Measurements from ENCODE around the gene DDC. TPM values are rescaled to one million over a fixed set of nuclear protein-coding genes. Genes with fewer than 3 reads are reported as not detected.
A peak's percentile ranks its signal among the peaks of the same experiment; 100 is the strongest.
"Not testable (repeated sequence)": the region's sequence is repeated elsewhere in the genome, so short reads cannot be mapped to it uniquely, and the experiment has no call there.

Gene DDC
- polyA plus RNA-seq, 1 donor from 2014 or later: not detected

DNA sequence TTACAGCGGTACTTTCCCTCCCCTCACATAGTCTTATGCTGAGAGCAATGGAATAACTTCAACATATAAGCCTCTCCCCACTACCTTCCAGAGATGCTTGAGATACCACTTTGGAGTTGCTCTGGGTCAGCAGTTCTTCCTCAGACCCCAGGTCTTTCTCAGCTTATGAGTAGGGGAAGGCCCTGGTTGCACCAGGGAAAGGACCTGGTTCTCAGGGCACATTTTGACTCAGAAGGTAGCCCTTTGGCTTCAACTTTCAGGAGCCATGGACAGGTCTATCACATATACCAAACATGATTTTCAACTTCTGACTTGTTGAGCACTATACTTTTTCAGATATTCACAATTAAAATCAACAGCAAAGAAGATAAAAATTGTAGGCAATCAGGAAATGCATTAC is 103.5 kb downstream of the DDC start:
- Mint-ChIP-seq H3K27me3 (peaks cover 8% of the 10 kb centered on the region), H3K4me1 (no peaks in the 10 kb centered on the region), H3K4me3 (no peak overlapping the region), H3K9me3 (no peaks in the 10 kb centered on the region), H3K36me3 (peaks cover 6% of the 10 kb centered on the region), H3K27ac (no peak overlapping the region)

DNA sequence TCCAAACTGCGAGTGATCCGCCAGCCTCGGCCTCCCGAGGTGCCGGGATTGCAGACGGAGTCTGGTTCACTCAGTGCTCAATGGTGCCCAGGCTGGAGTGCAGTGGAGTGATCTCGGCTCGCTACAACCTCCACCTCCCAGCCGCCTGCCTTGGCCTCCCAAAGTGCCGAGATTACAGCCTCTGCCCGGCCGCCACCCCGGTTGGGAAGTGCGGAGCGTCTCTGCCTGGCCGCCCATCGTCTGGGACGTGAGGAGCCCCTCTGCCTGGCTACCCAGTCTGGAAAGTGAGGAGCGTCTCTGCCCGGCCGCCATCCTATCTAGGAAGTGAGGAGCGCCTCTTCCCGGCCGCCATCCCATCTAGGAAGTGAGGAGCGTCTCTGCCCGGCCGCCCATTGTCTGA is 106.0 kb downstream of the DDC start:
- H3K36me3 Mint-ChIP-seq, H3K27ac Mint-ChIP-seq, H3K9me3 Mint-ChIP-seq, H3K4me3 Mint-ChIP-seq, H3K4me1 Mint-ChIP-seq: not testable (repeated sequence)
- peaks cover 12% of the 10 kb centered on the region for H3K27me3 Mint-ChIP-seq

DNA sequence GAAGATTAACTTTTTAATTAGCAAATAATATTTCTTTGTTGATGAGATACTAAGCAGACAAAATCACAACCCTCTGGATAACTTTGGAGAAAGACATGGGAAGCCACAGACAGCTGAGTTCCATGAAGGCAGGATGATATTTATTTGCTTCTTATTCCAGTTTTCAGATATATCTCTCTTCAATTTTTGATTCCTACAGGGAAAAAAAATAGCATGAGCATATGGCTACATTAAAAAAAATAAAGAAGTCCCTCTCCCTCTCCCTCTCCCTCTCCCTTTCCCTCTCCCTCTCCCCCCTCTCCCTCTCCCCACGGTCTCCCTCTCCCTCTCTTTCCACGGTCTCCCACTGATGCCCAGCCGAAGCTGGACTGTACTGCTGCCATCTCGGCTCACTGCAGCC is 106.6 kb downstream of the DDC start:
- H3K4me3 Mint-ChIP-seq, H3K4me1 Mint-ChIP-seq, H3K27ac Mint-ChIP-seq, H3K36me3 Mint-ChIP-seq, H3K9me3 Mint-ChIP-seq: not testable (repeated sequence)
- peaks cover 12% of the 10 kb centered on the region for H3K27me3 Mint-ChIP-seq

DNA sequence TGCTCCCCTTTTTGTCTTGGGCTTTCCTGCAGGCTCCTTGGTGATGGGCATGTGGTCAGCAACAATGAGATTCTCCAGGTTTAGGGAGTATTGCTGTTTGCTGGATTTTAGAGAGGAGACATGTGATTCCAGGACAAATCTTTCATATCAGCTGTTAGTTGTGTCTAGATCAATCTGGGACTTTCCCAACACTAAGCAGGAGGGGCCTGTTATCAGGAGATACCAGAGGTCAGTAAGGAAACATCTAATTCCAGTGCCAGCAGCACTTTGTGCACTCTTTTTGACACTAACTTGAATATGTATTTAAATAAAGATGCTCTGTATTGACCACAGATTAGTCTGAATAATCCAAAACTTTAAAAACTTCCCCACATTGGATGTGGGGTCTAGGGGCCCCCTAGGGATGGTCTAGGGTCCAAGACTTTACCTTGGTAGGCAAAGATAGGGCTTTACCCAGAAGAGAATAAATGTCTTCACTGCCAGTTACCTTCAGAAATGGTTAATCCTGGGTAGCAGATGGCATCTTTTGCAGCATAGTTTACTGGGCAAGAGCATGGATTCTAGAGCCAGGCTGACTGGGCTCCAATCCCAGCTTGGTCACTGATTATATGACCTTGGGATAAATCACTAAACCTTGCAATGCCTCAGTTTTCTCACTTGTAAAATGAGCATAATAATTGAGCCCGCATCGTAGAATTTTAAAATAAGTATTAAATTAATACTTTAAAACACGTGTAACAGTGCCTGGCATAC is 108.7 kb downstream of the DDC start:
- Mint-ChIP-seq H3K4me1 (peaks cover 0 to 1% (median 1%) of the 10 kb centered on the region in 3 donors), H3K4me3 (no peak overlapping the region), H3K9me3 (no peaks in the 10 kb centered on the region), H3K36me3 (peaks cover 5% of the 10 kb centered on the region), H3K27me3 (peaks cover 4% of the 10 kb centered on the region), H3K27ac (no peak overlapping the region)

- Mint-ChIP-seq H3K36me3 (peaks cover 5% of the 10 kb centered on the region), H3K4me3 (peak overlapping the region in 1 of 4 donors; percentile 8), H3K9me3 (no peaks in the 10 kb centered on the region), H3K27ac (no peak overlapping the region), H3K27me3 (peaks cover 4% of the 10 kb centered on the region), H3K4me1 (peaks cover 1 to 6% (median 4%) of the 10 kb centered on the region in 3 donors)
Observed at GRCh38 chr7:50455658-50456057, 109.5 kb downstream of the DDC start.

DNA sequence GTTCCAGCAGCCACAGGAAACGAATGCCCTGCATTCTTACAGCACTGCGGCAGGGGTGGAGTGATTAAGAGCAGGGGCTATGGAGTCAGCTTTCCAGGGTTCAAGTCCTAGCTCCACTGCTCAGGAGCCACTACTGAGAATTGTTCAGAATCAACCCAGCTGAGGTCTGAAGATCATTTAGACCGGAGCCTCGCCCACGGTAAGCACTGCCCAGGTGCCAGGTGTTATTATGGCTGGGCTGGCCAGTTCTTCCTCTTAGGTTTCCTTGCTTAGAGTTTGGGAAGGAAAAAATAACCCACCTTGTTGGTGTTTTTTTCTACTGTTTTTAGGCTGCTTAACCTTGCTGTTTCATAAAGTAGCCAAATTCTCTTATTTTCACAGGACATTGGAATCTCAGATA is 110.2 kb downstream of the DDC start:
- H3K4me3 Mint-ChIP-seq: no peak overlapping the region
- H3K9me3 Mint-ChIP-seq: no peaks in the 10 kb centered on the region
- peaks cover 5% of the 10 kb centered on the region for H3K36me3 Mint-ChIP-seq
- H3K4me1 Mint-ChIP-seq: peaks cover 3 to 11% (median 4%) of the 10 kb centered on the region in 3 donors
- H3K27ac Mint-ChIP-seq: no peak overlapping the region
- H3K27me3 Mint-ChIP-seq: peaks cover 4% of the 10 kb centered on the region

DNA sequence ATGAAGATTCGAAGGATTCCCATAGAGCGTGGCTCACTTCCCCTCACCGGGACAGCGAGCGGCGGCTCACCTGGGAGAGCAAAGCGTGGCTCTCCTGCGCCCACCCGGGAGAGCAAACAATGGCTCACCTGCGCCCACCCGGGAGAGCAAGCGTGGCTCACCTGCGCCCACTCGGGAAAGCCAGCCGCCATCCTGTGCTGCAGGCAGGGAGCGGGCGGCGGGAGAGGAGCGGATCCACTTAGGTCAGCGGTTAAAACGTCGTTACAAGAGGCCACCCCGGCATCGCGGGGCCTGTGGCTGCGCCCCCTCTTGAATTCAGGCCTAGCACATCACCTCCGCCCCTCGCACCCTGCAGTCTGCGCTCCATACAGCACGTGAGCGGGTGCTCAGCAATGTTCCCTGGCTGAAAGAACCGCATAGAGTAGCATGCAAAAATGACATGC is 114.6 kb downstream of the DDC start:
- Mint-ChIP-seq H3K27ac (peak overlapping the region; percentile 92 to 97 (median 95)), H3K4me1 (peaks cover 4 to 18% (median 13%) of the 10 kb centered on the region in 3 donors), H3K27me3 (peaks cover 4% of the 10 kb centered on the region), H3K36me3 (peaks cover 3% of the 10 kb centered on the region), H3K9me3 (no peaks in the 10 kb centered on the region), H3K4me3 (peak overlapping the region; percentile 89 to 96 (median 94))

DNA sequence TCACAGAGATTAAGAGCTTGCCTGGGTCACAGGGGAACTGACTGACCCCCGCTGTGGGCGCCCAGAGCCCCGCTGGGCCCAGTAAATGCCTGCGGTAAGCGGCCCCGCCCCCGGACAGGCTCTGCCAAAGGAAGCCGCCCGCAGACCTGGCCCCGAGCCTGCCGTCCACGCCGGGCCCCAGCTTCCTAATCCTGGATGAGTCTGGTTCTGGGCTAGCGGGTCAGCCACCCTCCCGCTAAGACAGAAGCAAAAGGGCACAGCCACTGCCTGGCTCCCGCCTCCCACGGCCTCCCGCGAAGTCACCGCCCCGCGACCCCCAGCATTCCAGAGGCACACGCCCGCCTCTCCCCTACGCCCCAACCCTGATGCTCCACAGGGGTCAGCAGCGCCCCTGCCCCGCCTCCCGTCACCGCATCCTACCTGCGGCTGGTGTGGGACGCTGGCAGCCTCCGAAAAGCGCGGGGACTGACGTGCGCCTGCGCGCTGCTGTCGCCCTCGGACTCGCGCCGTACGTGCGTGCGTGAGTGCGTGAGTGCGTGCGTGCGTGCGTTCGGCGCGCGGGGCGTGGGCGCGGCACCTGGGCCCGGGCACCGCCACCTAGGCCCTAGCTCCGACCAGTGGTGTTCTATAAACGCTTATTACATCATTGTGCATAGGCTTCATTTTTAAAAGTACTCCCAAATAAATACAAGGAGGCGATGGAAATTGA is 115.2 kb downstream of the DDC start, which contains the start of gene FIGNL1:
FIGNL1 (minus strand) TSS at position 470 of the 709 bp plus-strand sequence. CDS start 3,063 bp downstream, outside the sequence.
- H3K4me1 Mint-ChIP-seq: peaks cover 4 to 21% (median 15%) of the 10 kb centered on the region in 3 donors

DNA sequence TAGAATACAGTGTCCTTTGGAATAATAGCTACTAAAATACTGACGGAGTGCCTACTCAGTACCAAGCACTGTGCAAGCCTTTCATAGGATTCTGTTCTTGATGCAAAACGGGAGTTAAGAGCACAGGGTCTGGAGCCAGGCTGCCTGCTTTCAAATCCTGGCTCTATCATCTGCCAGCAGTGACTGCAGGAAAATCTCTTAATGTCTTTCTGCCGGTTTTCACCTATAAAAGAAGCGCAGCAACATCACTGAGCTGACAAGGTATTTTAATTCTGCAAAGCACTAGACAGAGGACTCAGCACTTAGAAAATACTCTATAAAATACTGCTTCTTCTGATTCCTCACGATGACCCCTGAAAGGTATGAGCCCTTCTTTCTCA is 115.7 kb downstream of the DDC start:
- Mint-ChIP-seq H3K27ac (peak overlapping the region in 2 of 3 donors; percentile 64 to 95), H3K4me3 (peak overlapping the region; percentile 88 to 95 (median 91)), H3K36me3 (peaks cover 2% of the 10 kb centered on the region), H3K4me1 (peaks cover 4 to 21% (median 15%) of the 10 kb centered on the region in 3 donors), H3K27me3 (no peaks in the 10 kb centered on the region), H3K9me3 (no peaks in the 10 kb centered on the region)

More for the DNA sequence above, 115.2 kb downstream of the DDC start, which contains the start of gene FIGNL1:
- Mint-ChIP-seq H3K9me3 (no peaks in the 10 kb centered on the region), H3K36me3 (peaks cover 2% of the 10 kb centered on the region), H3K27me3 (no peaks in the 10 kb centered on the region), H3K4me3 (peak within 1 kb of the TSS; percentile 89 to 96 (median 94)), H3K27ac (peak within 1 kb of the TSS; percentile 92 to 97 (median 95))

DNA sequence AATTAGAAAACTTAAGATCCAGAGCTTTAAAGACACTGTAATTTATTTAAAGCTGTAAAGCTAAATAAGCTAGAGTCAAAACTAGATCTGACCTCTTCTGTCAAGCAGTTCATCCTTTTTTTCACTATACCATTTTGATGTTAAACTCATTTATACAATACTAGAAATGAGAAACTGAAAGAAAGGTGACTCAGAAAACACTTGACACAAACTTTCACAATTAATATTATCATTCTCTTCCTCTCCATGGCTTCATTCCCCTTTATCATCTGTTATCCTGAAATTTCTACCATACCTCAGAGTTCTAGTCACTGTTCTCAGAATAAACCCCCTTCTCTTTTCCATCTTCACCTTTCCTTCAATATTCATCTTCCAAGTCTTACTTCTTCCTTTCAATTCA is 116.4 kb downstream of the DDC start:
- no peaks in the 10 kb centered on the region for H3K27me3 Mint-ChIP-seq
- H3K9me3 Mint-ChIP-seq: no peaks in the 10 kb centered on the region

GRCh38 chr7:50446542-50446960 is 118.7 kb downstream of the DDC start:
- Mint-ChIP-seq H3K9me3 (no peaks in the 10 kb centered on the region), H3K27ac (peak overlapping the region in 2 of 3 donors; percentile 24 to 30), H3K4me3 (peak overlapping the region in 1 of 4 donors; percentile 60), H3K36me3 (peaks cover 10% of the 10 kb centered on the region), H3K4me1 (peaks cover 4 to 26% (median 16%) of the 10 kb centered on the region in 3 donors), H3K27me3 (no peaks in the 10 kb centered on the region)

More for the DNA sequence above, 116.4 kb downstream of the DDC start:
- peak overlapping the region in 3 of 4 donors; percentile 4 to 89 (median 15) for H3K4me3 Mint-ChIP-seq
- peaks cover 4 to 26% (median 16%) of the 10 kb centered on the region in 3 donors for H3K4me1 Mint-ChIP-seq
- peak overlapping the region in 2 of 3 donors; percentile 64 to 95 for H3K27ac Mint-ChIP-seq
- H3K36me3 Mint-ChIP-seq: peaks cover 5% of the 10 kb centered on the region

DNA sequence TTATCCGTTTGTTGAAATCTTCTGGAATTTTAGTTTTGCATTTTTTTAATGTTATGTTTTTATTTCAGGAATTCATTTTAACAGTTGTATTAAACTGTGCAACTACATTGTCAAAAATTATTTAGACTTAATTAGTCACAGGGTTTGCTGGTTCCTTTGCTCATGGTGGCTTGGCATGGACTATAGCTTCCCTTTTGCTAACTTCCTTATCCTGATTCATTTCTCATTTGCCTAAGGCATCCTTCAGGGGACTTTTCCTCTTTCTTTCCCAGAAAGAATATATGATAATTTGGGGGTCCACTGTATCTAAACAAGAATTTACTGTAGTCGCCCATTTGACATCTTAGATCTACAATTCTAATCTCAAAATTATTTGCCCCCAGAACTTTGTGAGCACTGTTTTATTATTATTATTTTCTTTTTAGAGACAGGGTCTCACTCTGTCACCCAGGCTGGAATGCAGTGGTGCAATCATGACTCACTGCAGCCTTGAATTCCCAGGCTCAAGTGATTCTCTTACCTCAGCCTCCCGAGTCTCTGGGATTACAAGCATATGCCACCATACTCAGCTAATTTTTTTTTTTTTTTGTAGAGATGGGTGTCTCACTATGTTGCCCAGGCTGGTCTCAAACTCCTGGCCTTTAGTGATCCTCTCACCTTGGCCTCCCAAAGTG is 128.9 kb downstream of the DDC start:
- Mint-ChIP-seq H3K9me3 (peaks cover 0 to 3% (median 2%) of the 10 kb centered on the region in 3 donors), H3K4me3 (no peak overlapping the region), H3K36me3 (peaks cover 9% of the 10 kb centered on the region), H3K27me3 (no peaks in the 10 kb centered on the region), H3K27ac (no peak overlapping the region), H3K4me1 (no peaks in the 10 kb centered on the region)

DNA sequence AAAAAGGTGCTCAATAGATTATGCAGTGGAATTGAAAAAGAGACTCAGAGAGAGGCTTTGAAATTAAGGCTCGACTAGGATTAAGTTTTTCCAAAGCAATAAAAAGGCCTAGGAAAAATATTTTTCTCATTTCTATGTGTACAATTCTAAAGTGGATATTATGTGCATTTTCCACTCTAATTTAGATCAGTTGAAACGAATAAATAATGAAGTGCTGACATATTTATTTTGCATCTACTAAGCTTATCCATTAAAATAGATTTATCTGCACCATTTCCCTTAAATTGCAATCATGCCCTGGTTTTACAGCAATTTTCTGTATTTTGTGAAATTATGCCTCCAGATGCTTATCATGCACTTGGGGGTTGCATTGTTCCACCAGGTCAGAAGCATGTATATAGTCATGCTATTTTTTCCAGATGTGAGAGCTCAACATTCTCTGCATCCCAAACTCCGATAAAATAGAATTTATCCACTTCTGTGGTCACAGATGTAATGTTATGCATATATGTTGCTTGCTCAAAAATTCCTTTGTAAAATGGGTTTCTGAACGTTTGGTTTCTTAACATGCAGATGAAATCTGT is 133.4 kb downstream of the DDC start:
- H3K27ac Mint-ChIP-seq: no peak overlapping the region
- H3K4me1 Mint-ChIP-seq: no peaks in the 10 kb centered on the region
- no peak overlapping the region for H3K4me3 Mint-ChIP-seq
- H3K27me3 Mint-ChIP-seq: no peaks in the 10 kb centered on the region
- H3K36me3 Mint-ChIP-seq: peaks cover 2% of the 10 kb centered on the region
- H3K9me3 Mint-ChIP-seq: no peaks in the 10 kb centered on the region

DNA sequence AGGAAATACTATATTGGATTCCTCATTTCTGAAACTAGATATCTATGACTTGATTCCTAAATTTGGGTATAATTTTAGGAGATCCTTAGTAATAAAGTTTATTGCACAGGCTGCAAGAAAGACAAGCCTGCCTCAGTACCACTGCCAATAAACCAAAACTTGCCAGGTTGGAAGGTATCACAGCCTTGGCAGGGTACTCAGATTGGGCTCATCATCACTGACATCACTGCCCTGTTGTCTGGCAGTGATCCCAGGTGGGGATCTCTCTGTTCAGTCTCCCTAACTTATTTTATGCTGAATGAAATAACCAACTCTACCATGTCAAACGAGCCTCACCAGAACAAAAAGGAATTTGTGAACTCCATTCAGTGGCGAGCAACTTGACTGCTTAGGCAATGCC is 133.9 kb downstream of the DDC start:
- Mint-ChIP-seq H3K36me3 (peaks cover 2% of the 10 kb centered on the region), H3K9me3 (no peaks in the 10 kb centered on the region), H3K4me1 (no peaks in the 10 kb centered on the region), H3K27me3 (no peaks in the 10 kb centered on the region), H3K27ac (no peak overlapping the region), H3K4me3 (no peak overlapping the region)

Measured in IgD-negative memory B cell (primary cell).